ENCODE results near the gene HIPK4. TPM values are rescaled to one million over a fixed set of nuclear protein-coding genes. Genes with fewer than 3 reads are reported as not detected.

Gene HIPK4
- total RNA-seq, 1 donor from 2014 or later, result 0.30 TPM

DNA sequence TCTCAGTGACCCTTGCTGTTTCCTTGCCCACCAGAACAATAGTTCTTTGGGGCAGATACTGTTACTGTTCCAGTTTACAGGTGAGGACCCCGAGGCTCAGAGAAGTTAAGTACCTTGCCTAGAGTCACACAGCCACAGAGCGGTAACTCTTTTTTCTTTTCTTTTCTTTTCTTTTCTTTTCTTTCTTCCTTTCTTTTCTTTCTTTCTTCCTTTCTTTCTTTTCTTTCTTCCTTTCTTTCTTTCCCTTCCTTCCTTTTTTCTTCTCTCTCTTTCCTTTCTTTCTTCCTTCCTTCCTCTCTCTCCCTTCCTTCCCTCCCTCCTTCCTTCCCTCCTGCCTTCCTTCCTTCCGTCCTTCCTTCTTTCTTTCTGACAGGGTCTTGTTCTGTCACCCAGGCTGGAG, 28.1 kb upstream of the HIPK4 start:
- H3K9me3 Mint-ChIP-seq, result no peaks in the 10 kb centered on the region
- H3K27ac Mint-ChIP-seq (ENCODE audit: unreplicated experiment), result no peak overlapping the region
- peaks cover 28% of the 10 kb centered on the region for H3K4me1 Mint-ChIP-seq
- no peak for DNase-seq (ENCODE audit: low read depth, low spot score)
- no peaks in the 10 kb centered on the region for H3K27me3 Mint-ChIP-seq (ENCODE audit: low read depth)
- TF ChIP-seq, protein P1, sequence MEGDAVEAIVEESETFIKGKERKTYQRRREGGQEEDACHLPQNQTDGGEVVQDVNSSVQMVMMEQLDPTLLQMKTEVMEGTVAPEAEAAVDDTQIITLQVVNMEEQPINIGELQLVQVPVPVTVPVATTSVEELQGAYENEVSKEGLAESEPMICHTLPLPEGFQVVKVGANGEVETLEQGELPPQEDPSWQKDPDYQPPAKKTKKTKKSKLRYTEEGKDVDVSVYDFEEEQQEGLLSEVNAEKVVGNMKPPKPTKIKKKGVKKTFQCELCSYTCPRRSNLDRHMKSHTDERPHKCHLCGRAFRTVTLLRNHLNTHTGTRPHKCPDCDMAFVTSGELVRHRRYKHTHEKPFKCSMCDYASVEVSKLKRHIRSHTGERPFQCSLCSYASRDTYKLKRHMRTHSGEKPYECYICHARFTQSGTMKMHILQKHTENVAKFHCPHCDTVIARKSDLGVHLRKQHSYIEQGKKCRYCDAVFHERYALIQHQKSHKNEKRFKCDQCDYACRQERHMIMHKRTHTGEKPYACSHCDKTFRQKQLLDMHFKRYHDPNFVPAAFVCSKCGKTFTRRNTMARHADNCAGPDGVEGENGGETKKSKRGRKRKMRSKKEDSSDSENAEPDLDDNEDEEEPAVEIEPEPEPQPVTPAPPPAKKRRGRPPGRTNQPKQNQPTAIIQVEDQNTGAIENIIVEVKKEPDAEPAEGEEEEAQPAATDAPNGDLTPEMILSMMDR (conservative IDR thresholded peaks at IDR 0.05), result no peak
- H3K36me3 Mint-ChIP-seq (ENCODE audit: low read depth), result no peaks in the 10 kb centered on the region
- peak overlapping the region; percentile 56 for H3K4me3 Mint-ChIP-seq

DNA sequence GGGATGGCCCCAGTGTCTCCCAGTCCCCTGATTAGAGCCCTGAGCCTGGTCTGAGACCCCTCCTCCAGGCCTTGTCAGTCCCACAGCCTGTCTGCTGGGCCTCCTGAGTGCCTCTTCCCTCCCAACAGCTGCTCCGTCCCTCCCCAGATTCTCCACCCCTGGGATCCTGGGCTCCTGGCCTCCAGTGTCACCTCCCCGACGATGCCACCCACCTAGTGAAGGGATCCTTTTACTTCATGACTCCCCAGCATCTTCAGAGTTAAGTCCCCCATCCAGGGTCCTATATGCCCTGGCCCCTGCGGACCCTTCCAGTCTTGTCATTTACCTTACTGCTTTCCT, 27.6 kb upstream of the HIPK4 start:
- TF ChIP-seq, protein P1 (conservative IDR thresholded peaks at IDR 0.05), result no peak
- no peaks in the 10 kb centered on the region for H3K36me3 Mint-ChIP-seq (ENCODE audit: low read depth)
- H3K4me3 Mint-ChIP-seq, result peak overlapping the region; percentile 56
- DNase-seq (ENCODE audit: low read depth, low spot score), result no peak
- no peak overlapping the region for H3K27ac Mint-ChIP-seq (ENCODE audit: unreplicated experiment)
- peaks cover 28% of the 10 kb centered on the region for H3K4me1 Mint-ChIP-seq
- no peaks in the 10 kb centered on the region for H3K27me3 Mint-ChIP-seq (ENCODE audit: low read depth)
- no peaks in the 10 kb centered on the region for H3K9me3 Mint-ChIP-seq

DNA sequence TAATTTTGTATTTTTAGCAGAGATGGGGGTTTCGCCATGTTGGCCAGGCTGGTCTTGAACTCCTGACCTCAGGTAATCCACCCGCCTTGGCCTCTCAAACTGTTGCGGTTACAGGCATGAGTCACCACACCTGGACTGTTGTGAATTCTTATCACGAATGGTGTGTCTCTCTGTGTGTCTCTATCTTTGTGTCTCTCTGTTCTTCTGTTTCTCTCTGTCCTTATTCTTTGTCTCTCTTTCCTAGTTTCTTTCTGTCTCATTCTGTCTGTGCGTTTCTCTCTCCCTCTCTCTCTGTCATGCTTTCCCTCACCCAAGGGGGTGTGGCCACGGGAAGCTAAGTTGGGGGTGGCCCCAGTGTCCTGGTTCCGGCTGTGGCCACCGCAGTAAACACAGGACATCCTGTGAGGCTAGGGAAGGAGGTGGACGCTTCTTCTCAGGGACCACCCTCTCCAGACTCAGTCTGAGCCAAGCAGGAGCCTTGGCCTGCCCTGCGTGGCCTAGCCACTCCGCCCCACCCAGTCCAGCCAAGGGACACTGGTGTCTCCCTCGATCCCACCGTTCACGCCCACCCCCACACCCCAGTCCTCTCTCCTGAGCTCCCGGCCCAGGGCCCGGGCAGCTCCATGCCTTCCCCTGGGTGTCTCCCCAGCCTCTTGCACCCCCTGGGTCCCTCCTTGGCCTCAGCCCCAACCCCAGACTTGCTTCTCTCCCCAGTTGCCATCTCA, 27.1 kb upstream of the HIPK4 start:
- H3K27ac Mint-ChIP-seq (ENCODE audit: unreplicated experiment), result peak overlapping the region; percentile 66
- peaks cover 23% of the 10 kb centered on the region for H3K4me1 Mint-ChIP-seq
- no peaks in the 10 kb centered on the region for H3K36me3 Mint-ChIP-seq (ENCODE audit: low read depth)
- H3K27me3 Mint-ChIP-seq (ENCODE audit: low read depth), result no peaks in the 10 kb centered on the region
- H3K4me3 Mint-ChIP-seq, result no peak overlapping the region
- no peak for DNase-seq (ENCODE audit: low read depth, low spot score)
- no peaks in the 10 kb centered on the region for H3K9me3 Mint-ChIP-seq
- TF ChIP-seq, protein P1 (conservative IDR thresholded peaks at IDR 0.05), result no peak

DNA sequence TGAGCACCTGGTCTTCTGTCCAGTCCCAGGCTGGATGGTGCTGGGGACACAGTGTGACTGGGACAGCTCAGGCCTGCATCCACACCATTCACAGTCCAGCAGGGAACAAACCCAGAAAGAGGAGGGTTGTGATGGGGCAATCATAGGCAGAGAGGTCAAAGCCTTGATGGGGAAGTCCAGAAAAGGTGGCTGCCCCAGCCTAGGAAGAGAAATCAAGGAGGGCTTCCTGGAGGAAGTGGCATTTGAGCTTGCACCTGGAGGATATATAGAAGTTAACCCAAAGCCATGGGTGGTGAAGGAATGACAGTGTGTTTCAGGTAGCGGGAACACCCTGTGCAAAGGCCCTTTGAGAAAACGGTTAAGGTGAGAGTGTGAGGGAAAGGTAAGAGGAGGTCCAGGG, 25.8 kb upstream of the HIPK4 start:
- peaks cover 24% of the 10 kb centered on the region for H3K4me1 Mint-ChIP-seq
- no peaks in the 10 kb centered on the region for H3K9me3 Mint-ChIP-seq
- H3K27me3 Mint-ChIP-seq (ENCODE audit: low read depth), result no peaks in the 10 kb centered on the region
- H3K27ac Mint-ChIP-seq (ENCODE audit: unreplicated experiment), result peak overlapping the region; percentile 23
- no peak for DNase-seq (ENCODE audit: low read depth, low spot score)
- TF ChIP-seq, protein P1 (conservative IDR thresholded peaks at IDR 0.05), result no peak
- H3K4me3 Mint-ChIP-seq, result no peak overlapping the region
- H3K36me3 Mint-ChIP-seq (ENCODE audit: low read depth), result no peaks in the 10 kb centered on the region

DNA sequence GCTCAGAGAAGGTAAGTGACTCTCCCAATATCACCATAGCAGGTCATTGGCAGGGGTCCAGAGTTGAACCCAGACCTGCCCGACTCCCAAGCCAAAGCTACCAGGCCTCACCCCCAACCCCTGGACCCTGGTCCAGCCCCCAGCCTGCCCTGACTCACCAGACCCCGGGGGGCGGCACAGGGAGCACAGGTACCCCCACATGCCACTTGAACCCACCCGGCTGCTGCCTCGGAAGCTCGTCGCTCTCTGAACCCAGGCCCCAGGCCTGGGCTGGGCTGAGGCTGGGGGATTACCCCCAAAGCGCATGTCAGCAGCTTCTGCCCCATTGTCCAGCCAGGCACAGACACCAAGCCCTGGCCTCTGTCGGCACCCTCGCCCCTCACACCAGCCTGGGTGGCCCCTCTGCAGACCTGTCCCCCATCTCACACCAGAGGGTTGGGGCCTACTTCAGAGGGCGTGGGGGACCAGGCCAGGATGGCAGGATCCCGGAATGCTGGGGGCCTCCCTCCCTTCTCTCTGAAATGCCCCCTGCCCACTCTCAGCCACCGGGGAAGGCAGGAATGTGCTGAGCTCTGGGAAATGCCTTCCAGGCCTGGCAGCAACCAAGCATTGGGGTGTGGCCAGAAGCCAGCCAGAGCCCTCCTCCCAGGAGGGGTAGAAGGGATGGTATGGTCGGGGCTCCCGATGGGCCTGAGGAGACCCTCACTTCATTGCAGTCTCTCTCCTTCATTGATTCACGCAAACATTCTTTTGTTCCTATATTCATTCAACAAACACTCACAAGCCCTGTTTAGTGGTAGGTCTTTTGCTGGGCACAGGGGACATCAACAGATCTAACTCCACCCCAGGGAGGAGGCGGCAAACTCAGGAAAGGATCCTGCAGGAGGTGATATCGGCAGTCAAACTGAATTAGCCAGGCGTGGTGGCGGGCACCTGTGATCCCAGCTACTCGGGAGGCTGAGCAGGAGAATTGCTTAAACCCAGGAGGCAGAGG, 24.9 kb upstream of the HIPK4 start:
- no peaks in the 10 kb centered on the region for H3K36me3 Mint-ChIP-seq (ENCODE audit: low read depth)
- no peak for DNase-seq (ENCODE audit: low read depth, low spot score)
- H3K27me3 Mint-ChIP-seq (ENCODE audit: low read depth), result no peaks in the 10 kb centered on the region
- H3K4me1 Mint-ChIP-seq, result peaks cover 20% of the 10 kb centered on the region
- H3K4me3 Mint-ChIP-seq, result no peak overlapping the region
- no peaks in the 10 kb centered on the region for H3K9me3 Mint-ChIP-seq
- H3K27ac Mint-ChIP-seq (ENCODE audit: unreplicated experiment), result peak overlapping the region; percentile 78
- TF ChIP-seq, protein P1 (conservative IDR thresholded peaks at IDR 0.05), result no peak

Data from neural crest cell (in vitro differentiated cells).